HepG2 (cell line): ENCODE measurements around the gene TCTN2. TPM values are rescaled to one million over a fixed set of nuclear protein-coding genes. Genes with fewer than 3 reads are reported as not detected.

ENCODE experiments used
- BRD4 ChIP-seq: sonication (generic); formaldehyde crosslinking; IDR thresholded peaks from 2 replicates; pipeline ENCODE4 v1.4.0; 2020; ENCODE audit warnings: missing genetic modification reagents
- CCAR2 ChIP-seq: fragments of 200-400 bp; formaldehyde crosslinking; optimal IDR thresholded peaks from 2 replicates; pipeline ENCODE3; 2018; ENCODE audit warnings: low read depth, mild to moderate bottlenecking, low read length, moderate library complexity
- DMAP1 ChIP-seq: IDR thresholded peaks from 2 replicates; pipeline ENCODE4 v1.6.1; 2016
- EED ChIP-seq: sonication (generic); formaldehyde crosslinking; IDR thresholded peaks from 2 replicates; pipeline ENCODE4 v1.5.0; 2020; ENCODE audit warnings: mild to moderate bottlenecking, missing genetic modification reagents
- HDAC2 ChIP-seq: sonication (generic); formaldehyde crosslinking; IDR thresholded peaks from 2 replicates; pipeline ENCODE4 v1.4.0; 2020; ENCODE audit warnings: missing genetic modification reagents
- NR2F6 ChIP-seq, 2 experiments: IDR thresholded peaks; 2 replicates each; pipeline ENCODE4 v1.6.1; 2016; ENCODE audit warnings: antibody characterized with exemption in 1 of 2, mild to moderate bottlenecking in 1 of 2
- POLR2G ChIP-seq: fragments of 200-400 bp; formaldehyde crosslinking; IDR thresholded peaks from 2 replicates; pipeline ENCODE4 v1.6.1; 2018; ENCODE audit warnings: mild to moderate bottlenecking, low read depth, low read length, moderate library complexity
- SALL2 ChIP-seq: sonication (generic); formaldehyde crosslinking; IDR thresholded peaks from 2 replicates; pipeline ENCODE4 v1.8.1; 2023; ENCODE audit warnings: mild to moderate bottlenecking, missing genetic modification reagents, inconsistent platforms
- SSRP1 ChIP-seq: IDR thresholded peaks from 2 replicates; pipeline ENCODE4 v1.6.1; 2016; ENCODE audit warnings: control low read depth
- ZBTB8A ChIP-seq: sonication (generic); formaldehyde crosslinking; IDR thresholded peaks from 2 replicates; pipeline ENCODE4 v1.4.0; 2020; ENCODE audit warnings: mild to moderate bottlenecking, low read depth, missing genetic modification reagents, borderline replicate concordance
- ZFY ChIP-seq: sonication (generic); formaldehyde crosslinking; IDR thresholded peaks from 2 replicates; pipeline ENCODE4 v1.4.0; 2020; ENCODE audit warnings: missing genetic modification reagents
- ZNF24 ChIP-seq: fragments of 450-650 bp; IDR thresholded peaks from 2 replicates; pipeline ENCODE4 v1.6.1; 2017; ENCODE audit warnings: antibody characterized with exemption, mild to moderate bottlenecking
- ZNF44 ChIP-seq: sonication (generic); formaldehyde crosslinking; IDR thresholded peaks from 2 replicates; pipeline ENCODE4 v1.5.1; 2020; ENCODE audit warnings: mild to moderate bottlenecking, missing genetic modification reagents
- ZNF441 ChIP-seq: sonication (generic); formaldehyde crosslinking; IDR thresholded peaks from 2 replicates; pipeline ENCODE4 v1.7.0; 2021; ENCODE audit warnings: missing genetic modification reagents, borderline replicate concordance
- ZNF510 ChIP-seq: sonication (generic); formaldehyde crosslinking; IDR thresholded peaks from 2 replicates; pipeline ENCODE4 v1.4.0; 2020; ENCODE audit warnings: low read depth, mild to moderate bottlenecking, missing genetic modification reagents
- ZNF672 ChIP-seq: sonication (generic); formaldehyde crosslinking; IDR thresholded peaks from 2 replicates; pipeline ENCODE4 v1.8.1; 2022; ENCODE audit warnings: missing genetic modification reagents
- ZNF7 ChIP-seq: IDR thresholded peaks from 2 replicates; pipeline ENCODE4 v1.6.1; 2016; ENCODE audit warnings: missing biosample characterization, missing genetic modification reagents
- polyA plus RNA-seq, 8 experiments: library from polyadenylated mRNA; depleted of rRNA in 3 of 8; stranded (reverse) in 7 of 8; unstranded in 1 of 8; fragments of >200 nt; fragmentation: Illumina TruSeq in 4 of 8; extraction: Trizol in 4 of 8; gene quantifications; 2 replicates each; pipeline versions ENCODE4 v1.2.1 to v1.2.3, GENCODE V29; 2011 to 2016; ENCODE audit warnings: low read depth in 4 of 8, missing spikeins in 1 of 8, mixed read lengths in 1 of 8; ENCODE audit not compliant: insufficient read depth in 1 of 8
- total RNA-seq, 5 experiments: library from RNA; depleted of rRNA; stranded (reverse); fragments of >200 nt; fragmentation: Illumina TruSeq; extraction: Trizol; gene quantifications; 2 replicates each; pipeline ENCODE4 v1.2.3, GENCODE V29; 2016; ENCODE audit warnings: low read depth in 1 of 5
- TF ChIP-seq, protein P1 (sequence below): sonication (generic); formaldehyde crosslinking; IDR thresholded peaks from 2 replicates; pipeline ENCODE4 v1.8.0; 2022; ENCODE audit warnings: missing genetic modification reagents, mild to moderate bottlenecking, borderline replicate concordance
- TF ChIP-seq, protein P2 (sequence below): sonication (generic); formaldehyde crosslinking; IDR thresholded peaks from 2 replicates; pipeline ENCODE4 v1.5.1; 2020; ENCODE audit warnings: missing genetic modification reagents, mild to moderate bottlenecking, borderline replicate concordance
- TF ChIP-seq, protein P3 (sequence below): sonication (generic); formaldehyde crosslinking; IDR thresholded peaks from 2 replicates; pipeline ENCODE4 v1.8.0; 2022; ENCODE audit warnings: mild to moderate bottlenecking, missing genetic modification reagents; ENCODE audit not compliant: insufficient replicate concordance
- TF ChIP-seq, protein P4 (sequence below): fragments of 450-650 bp; IDR thresholded peaks from 2 replicates; pipeline ENCODE4 v1.6.1; 2017; ENCODE audit warnings: mild to moderate bottlenecking
- TF ChIP-seq, protein P5 (sequence below): sonication (generic); formaldehyde crosslinking; IDR thresholded peaks from 2 replicates; pipeline ENCODE4 v1.8.1; 2023; ENCODE audit warnings: mild to moderate bottlenecking, missing genetic modification reagents

Gene TCTN2
- total and polyA plus RNA-seq, 2 of the 13 experiments (the other 11 are each of a cell fraction or from before 2014, with no cell fraction given): 5.0 to 8.1 TPM

DNA sequence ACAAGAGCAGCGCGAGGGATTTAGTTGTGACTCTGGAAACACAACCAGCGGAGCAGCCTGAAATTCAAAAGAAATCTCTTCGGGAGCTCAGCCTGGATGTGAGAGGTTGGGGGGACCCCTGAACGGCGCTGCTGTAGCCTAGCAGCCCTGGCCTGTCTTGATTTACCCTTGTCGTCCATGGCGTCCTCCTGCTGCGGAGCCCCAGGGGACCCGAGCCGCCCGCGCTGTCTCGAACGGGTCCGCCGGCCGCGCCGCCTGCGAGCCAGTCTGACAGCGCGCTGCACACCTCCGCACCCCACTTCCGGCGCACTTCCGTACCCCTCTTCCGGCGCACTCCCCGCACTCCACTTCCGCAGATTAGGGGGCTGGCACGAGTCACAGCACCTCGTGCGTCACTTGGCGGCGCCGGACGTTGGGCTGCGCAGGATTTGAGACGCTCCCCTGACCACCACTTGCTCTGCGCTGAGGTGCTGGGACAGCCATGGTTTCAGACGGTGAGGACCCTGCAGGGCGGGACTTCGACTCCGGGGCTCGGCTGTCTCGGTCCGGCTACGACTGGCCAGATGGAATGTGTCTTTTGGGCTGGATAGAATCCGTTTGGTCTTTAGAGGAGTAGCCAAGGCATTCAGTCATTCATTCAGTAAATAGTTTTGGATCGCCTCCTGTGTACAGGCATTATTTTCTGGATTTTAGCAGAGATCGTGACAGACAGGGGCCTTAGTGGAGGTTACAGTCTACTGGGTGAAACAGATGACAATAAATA is 37.4 kb upstream of the TCTN2 start, which contains the start of the genes EIF2B1 and GTF2H3 (continued):
- TF ChIP-seq, protein P1, sequence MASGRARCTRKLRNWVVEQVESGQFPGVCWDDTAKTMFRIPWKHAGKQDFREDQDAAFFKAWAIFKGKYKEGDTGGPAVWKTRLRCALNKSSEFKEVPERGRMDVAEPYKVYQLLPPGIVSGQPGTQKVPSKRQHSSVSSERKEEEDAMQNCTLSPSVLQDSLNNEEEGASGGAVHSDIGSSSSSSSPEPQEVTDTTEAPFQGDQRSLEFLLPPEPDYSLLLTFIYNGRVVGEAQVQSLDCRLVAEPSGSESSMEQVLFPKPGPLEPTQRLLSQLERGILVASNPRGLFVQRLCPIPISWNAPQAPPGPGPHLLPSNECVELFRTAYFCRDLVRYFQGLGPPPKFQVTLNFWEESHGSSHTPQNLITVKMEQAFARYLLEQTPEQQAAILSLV (CRISPR knock-in tag): peak; percentile 95
- TF ChIP-seq, protein P2, sequence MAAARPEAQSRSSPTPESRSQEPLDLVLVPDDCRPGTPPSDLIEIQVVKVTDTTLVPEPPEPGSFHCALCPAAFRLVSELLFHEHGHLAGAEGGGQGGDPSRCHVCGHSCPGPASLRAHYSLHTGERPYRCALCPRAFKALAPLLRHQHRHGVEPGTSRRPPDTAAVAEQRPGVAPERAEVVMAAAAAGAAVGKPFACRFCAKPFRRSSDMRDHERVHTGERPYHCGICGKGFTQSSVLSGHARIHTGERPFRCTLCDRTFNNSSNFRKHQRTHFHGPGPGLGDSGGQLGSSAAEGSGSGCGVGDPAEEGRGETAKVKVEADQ (CRISPR knock-in tag): peak; percentile 40; the same call in 1 of the 2 replicates
- no peak; the same call in 1 of the 2 replicates for TF ChIP-seq EED (CRISPR knock-in tag)
- TF ChIP-seq, protein P3, sequence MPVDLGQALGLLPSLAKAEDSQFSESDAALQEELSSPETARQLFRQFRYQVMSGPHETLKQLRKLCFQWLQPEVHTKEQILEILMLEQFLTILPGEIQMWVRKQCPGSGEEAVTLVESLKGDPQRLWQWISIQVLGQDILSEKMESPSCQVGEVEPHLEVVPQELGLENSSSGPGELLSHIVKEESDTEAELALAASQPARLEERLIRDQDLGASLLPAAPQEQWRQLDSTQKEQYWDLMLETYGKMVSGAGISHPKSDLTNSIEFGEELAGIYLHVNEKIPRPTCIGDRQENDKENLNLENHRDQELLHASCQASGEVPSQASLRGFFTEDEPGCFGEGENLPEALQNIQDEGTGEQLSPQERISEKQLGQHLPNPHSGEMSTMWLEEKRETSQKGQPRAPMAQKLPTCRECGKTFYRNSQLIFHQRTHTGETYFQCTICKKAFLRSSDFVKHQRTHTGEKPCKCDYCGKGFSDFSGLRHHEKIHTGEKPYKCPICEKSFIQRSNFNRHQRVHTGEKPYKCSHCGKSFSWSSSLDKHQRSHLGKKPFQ (CRISPR knock-in tag): no peak
- TF ChIP-seq, protein P4, sequence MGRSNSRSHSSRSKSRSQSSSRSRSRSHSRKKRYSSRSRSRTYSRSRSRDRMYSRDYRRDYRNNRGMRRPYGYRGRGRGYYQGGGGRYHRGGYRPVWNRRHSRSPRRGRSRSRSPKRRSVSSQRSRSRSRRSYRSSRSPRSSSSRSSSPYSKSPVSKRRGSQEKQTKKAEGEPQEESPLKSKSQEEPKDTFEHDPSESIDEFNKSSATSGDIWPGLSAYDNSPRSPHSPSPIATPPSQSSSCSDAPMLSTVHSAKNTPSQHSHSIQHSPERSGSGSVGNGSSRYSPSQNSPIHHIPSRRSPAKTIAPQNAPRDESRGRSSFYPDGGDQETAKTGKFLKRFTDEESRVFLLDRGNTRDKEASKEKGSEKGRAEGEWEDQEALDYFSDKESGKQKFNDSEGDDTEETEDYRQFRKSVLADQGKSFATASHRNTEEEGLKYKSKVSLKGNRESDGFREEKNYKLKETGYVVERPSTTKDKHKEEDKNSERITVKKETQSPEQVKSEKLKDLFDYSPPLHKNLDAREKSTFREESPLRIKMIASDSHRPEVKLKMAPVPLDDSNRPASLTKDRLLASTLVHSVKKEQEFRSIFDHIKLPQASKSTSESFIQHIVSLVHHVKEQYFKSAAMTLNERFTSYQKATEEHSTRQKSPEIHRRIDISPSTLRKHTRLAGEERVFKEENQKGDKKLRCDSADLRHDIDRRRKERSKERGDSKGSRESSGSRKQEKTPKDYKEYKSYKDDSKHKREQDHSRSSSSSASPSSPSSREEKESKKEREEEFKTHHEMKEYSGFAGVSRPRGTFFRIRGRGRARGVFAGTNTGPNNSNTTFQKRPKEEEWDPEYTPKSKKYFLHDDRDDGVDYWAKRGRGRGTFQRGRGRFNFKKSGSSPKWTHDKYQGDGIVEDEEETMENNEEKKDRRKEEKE: no peak
- peak; percentile 45; the same call in 1 of the 2 replicates for TF ChIP-seq ZNF24
- peak; percentile 99 for TF ChIP-seq POLR2G
- TF ChIP-seq CCAR2: no peak
- peak; percentile 96 for TF ChIP-seq SALL2 (CRISPR knock-in tag)
- no peak for TF ChIP-seq NR2F6 (IDR thresholded peaks at IDR 0.05)
- peak; percentile 73; the same call in 1 of the 2 replicates for TF ChIP-seq NR2F6 (CRISPR knock-in tag; IDR thresholded peaks at IDR 0.05)
- TF ChIP-seq ZNF672: no peak
- peak; percentile 89 for TF ChIP-seq DMAP1
- TF ChIP-seq SSRP1 (CRISPR knock-in tag): no peak
- peak; percentile 93 for TF ChIP-seq HDAC2 (CRISPR knock-in tag)
- peak; percentile 66; the same call in 1 of the 2 replicates for TF ChIP-seq ZNF441 (CRISPR knock-in tag)
- TF ChIP-seq ZNF510: peak; percentile 89
- TF ChIP-seq ZNF7 (CRISPR knock-in tag): no peak
- peak; percentile 86 for TF ChIP-seq ZFY (CRISPR knock-in tag)
- TF ChIP-seq ZBTB8A (CRISPR knock-in tag): no peak
- TF ChIP-seq, protein P5, sequence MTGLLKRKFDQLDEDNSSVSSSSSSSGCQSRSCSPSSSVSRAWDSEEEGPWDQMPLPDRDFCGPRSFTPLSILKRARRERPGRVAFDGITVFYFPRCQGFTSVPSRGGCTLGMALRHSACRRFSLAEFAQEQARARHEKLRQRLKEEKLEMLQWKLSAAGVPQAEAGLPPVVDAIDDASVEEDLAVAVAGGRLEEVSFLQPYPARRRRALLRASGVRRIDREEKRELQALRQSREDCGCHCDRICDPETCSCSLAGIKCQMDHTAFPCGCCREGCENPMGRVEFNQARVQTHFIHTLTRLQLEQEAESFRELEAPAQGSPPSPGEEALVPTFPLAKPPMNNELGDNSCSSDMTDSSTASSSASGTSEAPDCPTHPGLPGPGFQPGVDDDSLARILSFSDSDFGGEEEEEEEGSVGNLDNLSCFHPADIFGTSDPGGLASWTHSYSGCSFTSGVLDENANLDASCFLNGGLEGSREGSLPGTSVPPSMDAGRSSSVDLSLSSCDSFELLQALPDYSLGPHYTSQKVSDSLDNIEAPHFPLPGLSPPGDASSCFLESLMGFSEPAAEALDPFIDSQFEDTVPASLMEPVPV: peak; percentile 65
- peak; percentile 96 for TF ChIP-seq BRD4 (CRISPR knock-in tag)
- TF ChIP-seq ZNF44 (CRISPR knock-in tag): peak; percentile 77; the same call in 1 of the 2 replicates
